PC-3 (cell line): ENCODE measurements around the gene PODNL1.

Source experiments
- CTCF ChIP-seq: fragments of 300-600 bp; sonication (generic); conservative IDR thresholded peaks from 2 replicates; pipeline ENCODE4 v1.5.1; 2017; ENCODE audit warnings: antibody characterized with exemption, low read depth, mild to moderate bottlenecking, low read length
- EZH2 ChIP-seq: fragments of 300-600 bp; sonication (generic); IDR thresholded peaks from one replicate; pipeline ENCODE4 v1.6.1; 2017; ENCODE audit warnings: antibody characterized with exemption, mild to moderate bottlenecking, low read length; ENCODE audit not compliant: unreplicated experiment
- EZH2phosphoT487 ChIP-seq: fragments of 300-600 bp; sonication (generic); IDR thresholded peaks from 2 replicates; pipeline ENCODE4 v1.6.1; 2018; ENCODE audit warnings: mild to moderate bottlenecking, antibody characterized with exemption, low read length, borderline replicate concordance

- no peak for TF ChIP-seq CTCF
- TF ChIP-seq EZH2: no peak
- no peak for TF ChIP-seq EZH2phosphoT487
Observed at GRCh38 chr19:13920940-13921747, 17.1 kb downstream of the PODNL1 start.
